Measurements from ENCODE around the gene SON. TPM values are rescaled to one million over a fixed set of nuclear protein-coding genes. Genes with fewer than 3 reads are reported as not detected.

Gene SON
- total RNA-seq, 1 donor from 2014 or later: 311 TPM

GRCh38 chr21:33543505-33544129, 779 bp downstream of the SON start:
- H3K27ac Mint-ChIP-seq (ENCODE audit: unreplicated experiment): peak overlapping the region; percentile 100
- peaks cover 24% of the 10 kb centered on the region for H3K4me1 Mint-ChIP-seq (ENCODE audit: unreplicated experiment)
- H3K9me3 Mint-ChIP-seq (ENCODE audit: unreplicated experiment): no peaks in the 10 kb centered on the region
- peak; percentile 80 for DNase-seq (ENCODE audit: low spot score)
- peak overlapping the region; percentile 99 for H3K4me3 Mint-ChIP-seq (ENCODE audit: unreplicated experiment)
- no peak for TF ChIP-seq CTCF (IDR thresholded peaks at IDR 0.05; ENCODE audit: unreplicated experiment)
- H3K27me3 Mint-ChIP-seq (ENCODE audit: unreplicated experiment): peaks cover 19% of the 10 kb centered on the region
- peaks cover 23% of the 10 kb centered on the region for H3K36me3 Mint-ChIP-seq (ENCODE audit: low read depth, unreplicated experiment)

GRCh38 chr21:33544451-33545195, 1.8 kb downstream of the SON start:
- H3K36me3 Mint-ChIP-seq (ENCODE audit: low read depth, unreplicated experiment): peaks cover 25% of the 10 kb centered on the region
- peaks cover 24% of the 10 kb centered on the region for H3K4me1 Mint-ChIP-seq (ENCODE audit: unreplicated experiment)
- peak overlapping the region; percentile 99 for H3K4me3 Mint-ChIP-seq (ENCODE audit: unreplicated experiment)
- peaks cover 21% of the 10 kb centered on the region for H3K27me3 Mint-ChIP-seq (ENCODE audit: unreplicated experiment)
- H3K9me3 Mint-ChIP-seq (ENCODE audit: unreplicated experiment): no peaks in the 10 kb centered on the region
- TF ChIP-seq CTCF (IDR thresholded peaks at IDR 0.05; ENCODE audit: unreplicated experiment): no peak
- no peak for DNase-seq (ENCODE audit: low spot score)
- peak overlapping the region; percentile 100 for H3K27ac Mint-ChIP-seq (ENCODE audit: unreplicated experiment)

- peaks cover 21% of the 10 kb centered on the region for H3K27me3 Mint-ChIP-seq (ENCODE audit: unreplicated experiment)
- peaks cover 32% of the 10 kb centered on the region for H3K36me3 Mint-ChIP-seq (ENCODE audit: low read depth, unreplicated experiment)
- no peak for TF ChIP-seq CTCF (IDR thresholded peaks at IDR 0.05; ENCODE audit: unreplicated experiment)
- H3K4me3 Mint-ChIP-seq (ENCODE audit: unreplicated experiment): no peak overlapping the region
- DNase-seq (ENCODE audit: low spot score): no peak
- no peaks in the 10 kb centered on the region for H3K9me3 Mint-ChIP-seq (ENCODE audit: unreplicated experiment)
- H3K27ac Mint-ChIP-seq (ENCODE audit: unreplicated experiment): no peak overlapping the region
- peaks cover 18% of the 10 kb centered on the region for H3K4me1 Mint-ChIP-seq (ENCODE audit: unreplicated experiment)
Measured at GRCh38 chr21:33546086-33546485, 3.2 kb downstream of the SON start.

- DNase-seq (ENCODE audit: low spot score): no peak
- Mint-ChIP-seq H3K36me3 (ENCODE audit: low read depth, unreplicated experiment) (peaks cover 31% of the 10 kb centered on the region), H3K4me1 (ENCODE audit: unreplicated experiment) (peaks cover 8% of the 10 kb centered on the region), H3K27me3 (ENCODE audit: unreplicated experiment) (peaks cover 9% of the 10 kb centered on the region), H3K27ac (ENCODE audit: unreplicated experiment) (no peak overlapping the region), H3K9me3 (ENCODE audit: unreplicated experiment) (no peaks in the 10 kb centered on the region), H3K4me3 (ENCODE audit: unreplicated experiment) (peak overlapping the region; percentile 66)
- no peak for TF ChIP-seq CTCF (IDR thresholded peaks at IDR 0.05; ENCODE audit: unreplicated experiment)
Measured at GRCh38 chr21:33549848-33550771, 7.3 kb downstream of the SON start.
